ENCODE measurements around the gene TEX26.
A peak's percentile ranks its signal among the peaks of the same experiment; 100 is the strongest.

TEX26 gene

GRCh38 chr13:30976025-30976424, 43.6 kb downstream of the TEX26 start:
- DNase-seq (ENCODE audit: low spot score) = no peak

- DNase-seq (ENCODE audit: low spot score) = peak; percentile 9
Measured at GRCh38 chr13:30978981-30979956, 46.8 kb downstream of the TEX26 start.

GRCh38 chr13:30982506-30982905, 50.0 kb downstream of the TEX26 start:
- DNase-seq (ENCODE audit: low spot score) = no peak

- DNase-seq (ENCODE audit: low spot score) = no peak
Measured at GRCh38 chr13:30982906-30983305, 50.5 kb downstream of the TEX26 start.

- no peak for DNase-seq (ENCODE audit: low spot score)
Measured at GRCh38 chr13:30983431-30983830, 51.0 kb downstream of the TEX26 start.

GRCh38 chr13:30984620-30985019, 52.2 kb downstream of the TEX26 start:
- no peak for DNase-seq (ENCODE audit: low spot score)

DNA sequence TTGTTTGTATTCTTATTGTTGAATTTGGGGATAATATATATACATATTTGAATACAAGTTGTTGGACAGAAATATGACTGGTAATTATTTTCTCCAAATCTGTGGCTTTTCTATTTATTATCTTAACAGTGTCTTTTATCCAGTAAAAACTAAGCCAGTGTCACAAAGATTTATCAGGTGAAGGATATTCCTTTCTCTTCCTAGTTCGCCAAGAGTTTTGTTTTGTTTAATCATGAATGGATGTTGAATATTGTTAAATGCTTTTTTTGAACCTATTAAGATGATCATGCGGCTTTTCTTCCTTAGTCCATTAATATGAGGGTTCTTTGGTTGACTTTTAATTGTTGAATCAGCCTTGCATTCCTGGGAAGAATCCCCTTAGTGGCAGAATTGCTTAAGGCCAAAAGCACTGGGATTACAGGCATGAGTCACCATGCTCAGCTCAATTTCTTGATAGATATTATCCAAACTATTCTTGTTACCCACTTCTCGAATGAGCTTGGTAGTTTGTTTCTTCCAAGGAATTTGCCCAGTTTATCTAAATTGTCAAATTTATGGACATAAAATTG, 53.3 kb downstream of the TEX26 start:
- DNase-seq (ENCODE audit: low spot score) = no peak

DNA sequence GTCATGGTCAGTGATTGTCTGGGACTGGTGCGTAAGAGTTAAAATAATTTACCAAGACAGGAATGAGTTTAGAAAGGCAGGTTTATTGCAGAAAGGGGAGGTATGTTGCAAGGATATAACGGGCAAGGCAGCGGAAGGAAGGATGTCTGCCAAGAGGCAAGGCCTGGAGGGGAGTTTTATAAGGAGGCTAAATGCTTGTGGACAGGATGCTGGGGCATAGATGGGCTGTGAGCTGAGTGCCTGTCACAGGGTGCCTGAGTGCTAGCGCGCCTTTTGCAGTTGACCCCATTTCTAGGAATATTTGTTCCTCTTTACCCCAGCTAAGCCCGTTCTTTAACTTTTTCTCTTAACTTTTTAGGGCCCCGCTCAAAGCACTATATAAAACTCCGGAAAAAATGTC, 58.7 kb downstream of the TEX26 start:
- DNase-seq (ENCODE audit: low spot score) = no peak

DNA sequence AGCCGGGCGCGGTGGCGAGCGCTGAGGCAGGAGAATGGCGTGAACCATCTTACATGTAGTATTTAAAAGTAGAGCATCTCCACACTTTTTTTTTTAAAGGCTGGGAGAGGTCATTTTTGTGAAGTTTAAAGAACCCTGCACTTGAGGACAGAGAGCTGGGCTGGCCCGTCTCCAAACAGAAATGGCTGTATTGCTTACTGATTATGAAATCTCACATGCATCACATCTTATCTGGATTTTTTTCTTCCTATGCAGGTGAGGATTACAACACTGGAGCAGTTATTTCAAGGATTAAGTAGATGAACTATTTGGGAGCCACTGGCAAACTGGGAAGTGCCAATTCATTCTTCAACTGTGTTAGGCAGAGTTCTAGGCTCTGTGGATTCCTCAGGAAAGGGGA, 59.5 kb downstream of the TEX26 start:
- DNase-seq (ENCODE audit: low spot score) = no peak

DNA sequence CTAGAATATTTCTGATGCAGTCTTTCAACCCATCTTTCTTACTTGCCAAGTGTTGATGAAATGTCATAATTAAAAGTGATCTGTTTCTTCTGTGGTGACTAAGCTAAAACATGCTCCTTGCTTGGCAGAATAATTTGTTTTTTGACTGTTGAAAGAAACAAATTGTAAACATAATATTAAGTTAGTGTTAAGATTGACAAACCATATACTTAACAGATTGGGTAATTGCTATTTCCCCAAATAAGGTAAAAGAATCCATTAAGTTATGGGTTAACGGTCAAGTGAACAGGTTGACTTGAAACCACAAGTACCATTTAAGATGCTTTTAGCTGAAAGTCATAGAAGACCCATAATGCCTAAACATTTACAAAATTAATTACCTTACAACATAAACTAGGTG, 62.9 kb downstream of the TEX26 start:
- no peak for DNase-seq (ENCODE audit: low spot score)

- no peak for DNase-seq (ENCODE audit: low spot score)
Measured at GRCh38 chr13:30997697-30998096, 65.2 kb downstream of the TEX26 start.

- DNase-seq (ENCODE audit: low spot score) = no peak
Measured at GRCh38 chr13:30998136-30999088, 66.0 kb downstream of the TEX26 start.

DNA sequence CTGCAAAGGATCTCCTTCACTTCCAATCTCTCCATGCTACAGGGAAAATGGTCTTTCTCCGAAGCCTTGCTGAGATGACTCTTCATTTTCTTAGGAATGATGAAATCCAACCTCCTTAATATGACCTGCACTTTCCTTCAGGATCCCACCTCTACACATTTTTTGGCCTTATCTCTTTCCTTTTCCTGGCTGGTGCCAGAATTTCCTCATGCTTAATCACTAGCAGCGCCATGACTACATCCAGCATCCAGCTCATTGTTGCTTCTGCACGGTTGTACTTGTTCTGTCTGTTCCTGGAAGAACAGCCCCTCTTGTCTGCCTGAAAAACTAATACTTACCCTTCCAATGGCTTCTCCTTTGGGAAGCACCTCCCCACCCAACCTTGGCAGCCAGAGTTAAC, 68.4 kb downstream of the TEX26 start:
- DNase-seq (ENCODE audit: low spot score) = no peak

- no peak for DNase-seq (ENCODE audit: low spot score)
Measured at GRCh38 chr13:31001647-31002046, 69.2 kb downstream of the TEX26 start.

GRCh38 chr13:31005066-31005465, 72.6 kb downstream of the TEX26 start:
- DNase-seq (ENCODE audit: low spot score) = no peak

DNA sequence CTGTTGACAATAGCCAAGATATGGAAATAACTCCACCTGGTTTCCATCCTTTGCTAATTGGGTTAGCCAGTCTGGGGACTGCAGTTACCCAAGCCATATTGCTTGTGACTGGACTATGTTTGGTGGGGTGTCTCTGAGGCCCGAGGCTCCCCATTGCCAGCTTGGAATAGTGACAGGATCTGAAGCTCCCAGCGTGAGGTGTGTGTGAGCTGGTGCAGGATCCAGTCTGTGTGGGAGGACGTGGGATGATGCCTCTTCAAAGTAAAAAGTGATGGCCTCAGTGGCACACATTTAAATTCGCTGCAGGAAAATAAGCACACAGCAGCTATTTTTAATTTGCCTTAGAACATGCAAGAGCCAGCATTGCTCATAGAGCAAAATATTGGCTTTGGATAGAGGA, 75.0 kb downstream of the TEX26 start:
- no peak for DNase-seq (ENCODE audit: low spot score)

- DNase-seq (ENCODE audit: low spot score) = no peak
Measured at GRCh38 chr13:31008400-31009115, 76.1 kb downstream of the TEX26 start.

- no peak for DNase-seq (ENCODE audit: low spot score)
Measured at GRCh38 chr13:31009166-31009565, 76.7 kb downstream of the TEX26 start.

- DNase-seq (ENCODE audit: low spot score) = no peak
Measured at GRCh38 chr13:31010296-31010695, 77.8 kb downstream of the TEX26 start.

DNA sequence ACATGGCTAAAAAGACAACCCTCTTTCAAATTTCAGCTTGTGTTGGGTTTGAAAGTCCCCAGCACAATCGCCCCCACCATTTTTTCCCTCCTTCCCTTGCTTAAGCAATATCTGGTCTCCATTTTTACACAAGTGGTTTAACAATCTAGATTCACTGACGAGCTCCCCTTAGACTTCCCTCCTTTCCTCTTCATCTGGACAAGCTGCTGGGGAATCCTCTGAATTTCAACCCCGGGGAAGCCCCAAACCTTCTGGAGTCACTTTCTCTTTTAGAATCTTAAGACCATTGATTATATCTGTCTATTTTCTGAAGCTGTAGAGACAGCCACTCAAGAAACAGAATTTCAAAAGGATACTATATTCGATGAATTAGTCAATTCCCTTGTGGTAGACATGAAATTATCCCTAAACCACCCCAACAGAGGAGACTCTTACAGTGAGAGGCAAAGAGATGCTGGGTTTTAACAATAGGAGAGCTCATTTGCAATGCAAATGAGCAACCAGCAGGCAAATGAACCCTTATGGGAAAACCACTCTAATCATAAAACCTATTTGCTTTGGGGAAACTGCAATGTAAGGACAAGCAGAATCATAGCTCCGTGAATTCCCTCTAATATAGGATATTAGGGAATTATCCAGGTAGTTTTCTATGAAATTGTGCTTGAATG, 78.9 kb downstream of the TEX26 start:
- no peak for DNase-seq (ENCODE audit: low spot score)

All from hematopoietic multipotent progenitor cell treated with erythropoietin and hydrocortisone succinate and interleukin-3 and kit ligand, for 17 days (in vitro differentiated cells).